GM23338 (cell line): ENCODE measurements around the gene WASF2. TPM values are rescaled to one million over a fixed set of nuclear protein-coding genes. Genes with fewer than 3 reads are reported as not detected.
A peak's percentile ranks its signal among the peaks of the same experiment; 100 is the strongest.

ENCODE experiments used
- ATAC-seq: fragments of 200-7000 bp; cut with Tn5 transposase; 3 replicates; pipeline ENCODE4 v1.9.1; 2020
- DNase-seq: peaks from one replicate; pipeline ENCODE4 v3.0.0-alpha.2; 2015; ENCODE audit warnings: low spot score
- H2AFZ ChIP-seq: fragments of 200-600 bp; sonication (generic); 2 replicates; pipeline ENCODE4 v1.8.0; 2016; ENCODE audit warnings: antibody characterized with exemption, mild to moderate bottlenecking, moderate library complexity
- H3F3A ChIP-seq: fragments of 200-600 bp; sonication (generic); replicated peaks from 2 replicates; pipeline ENCODE4 v1.8.0; 2017; ENCODE audit warnings: antibody characterized with exemption, mixed run types, low read depth
- H3K27ac ChIP-seq: fragments of 200-600 bp; sonication (generic); 2 replicates; pipeline ENCODE4 v1.6.1; 2016; ENCODE audit warnings: low read depth
- H3K27me3 ChIP-seq: fragments of 200-600 bp; sonication (generic); 2 replicates; pipeline ENCODE4 v1.8.0; 2016; ENCODE audit warnings: mild to moderate bottlenecking, mixed run types, moderate library complexity; ENCODE audit not compliant: insufficient read depth
- H3K36me3 ChIP-seq: fragments of 200-600 bp; sonication (generic); 2 replicates; pipeline ENCODE4 v1.8.0; 2016; ENCODE audit warnings: mild to moderate bottlenecking; ENCODE audit not compliant: insufficient read depth
- H3K4me1 ChIP-seq: fragments of 200-600 bp; sonication (generic); 2 replicates; pipeline ENCODE4 v1.8.0; 2016; ENCODE audit warnings: mild to moderate bottlenecking, moderate library complexity; ENCODE audit not compliant: insufficient read depth
- H3K4me2 ChIP-seq: fragments of 200-600 bp; sonication (generic); 2 replicates; pipeline ENCODE4 v1.7.1; 2017; ENCODE audit warnings: mixed run types
- H3K4me3 ChIP-seq: fragments of 200-600 bp; sonication (generic); 2 replicates; pipeline ENCODE4 v1.6.1; 2016; ENCODE audit warnings: mixed run types
- H3K79me2 ChIP-seq: fragments of 200-600 bp; sonication (generic); replicated peaks from 2 replicates; pipeline ENCODE4 v1.8.0; 2017; ENCODE audit warnings: mild to moderate bottlenecking; ENCODE audit not compliant: insufficient read depth
- H3K9me2 ChIP-seq: fragments of 200-600 bp; sonication (generic); 2 replicates; pipeline ENCODE4 v1.8.0; 2017; ENCODE audit not compliant: insufficient read depth
- H4K20me1 ChIP-seq: fragments of 200-600 bp; sonication (generic); replicated peaks from 2 replicates; pipeline ENCODE4 v1.8.0; 2017; ENCODE audit warnings: mild to moderate bottlenecking; ENCODE audit not compliant: insufficient read depth
- H3K27ac Mint-ChIP-seq: 2 replicates; pipeline ENCODE4 v1.8.0; 2020; ENCODE audit warnings: inconsistent platforms, mild to moderate bottlenecking, moderate library complexity, mixed read lengths
- H3K27me3 Mint-ChIP-seq: 3 replicates; pipeline ENCODE4 v1.8.0; 2022; ENCODE audit warnings: low read depth, mild to moderate bottlenecking, moderate library complexity, mixed read lengths, inconsistent platforms; ENCODE audit not compliant: insufficient read depth, poor library complexity
- H3K36me3 Mint-ChIP-seq: 3 replicates; pipeline ENCODE4 v1.8.0; 2021; ENCODE audit warnings: low read depth, mild to moderate bottlenecking, inconsistent platforms, moderate library complexity, mixed read lengths
- H3K4me1 Mint-ChIP-seq: 3 replicates; pipeline ENCODE4 v1.8.0; 2020; ENCODE audit warnings: mild to moderate bottlenecking, inconsistent platforms, mixed read lengths
- H3K4me3 Mint-ChIP-seq: 3 replicates; pipeline ENCODE4 v1.8.0; 2021; ENCODE audit warnings: moderate library complexity, mild to moderate bottlenecking, inconsistent platforms, mixed read lengths
- H3K9me3 Mint-ChIP-seq: 3 replicates; pipeline ENCODE4 v1.8.0; 2020; ENCODE audit warnings: moderate library complexity, mild to moderate bottlenecking, inconsistent platforms, mixed read lengths
- CREB1 ChIP-seq: fragments of 250-450 bp; sonication (Bioruptor Pico); IDR thresholded peaks from 2 replicates; pipeline ENCODE4 v1.5.0; 2020; ENCODE audit warnings: low read depth, mild to moderate bottlenecking, moderate library complexity
- CTCF ChIP-seq, 2 experiments: fragments of 200-600 bp in 1 of 2; sonication (generic) in 1 of 2; conservative IDR thresholded peaks; 2 replicates each; pipeline versions ENCODE4 v1.5.1 to v1.6.1; 2016 to 2017; ENCODE audit warnings: antibody characterized with exemption in 2 of 2, low read depth in 2 of 2, mild to moderate bottlenecking in 2 of 2, moderate library complexity in 1 of 2
- ETS1 ChIP-seq: IDR thresholded peaks from 2 replicates; pipeline ENCODE4 v1.6.1; 2016; ENCODE audit warnings: antibody characterized with exemption
- EZH2 ChIP-seq: fragments of 200-600 bp; sonication (generic); IDR thresholded peaks from one replicate; pipeline ENCODE4 v1.8.0; 2017; ENCODE audit warnings: antibody characterized with exemption, mild to moderate bottlenecking, low read depth; ENCODE audit not compliant: unreplicated experiment
- EZH2phosphoT487 ChIP-seq: fragments of 200-600 bp; sonication (generic); IDR thresholded peaks from one replicate; pipeline ENCODE4 v1.8.1; 2018; ENCODE audit warnings: antibody characterized with exemption; ENCODE audit not compliant: unreplicated experiment
- JUNB ChIP-seq: IDR thresholded peaks from one replicate; pipeline ENCODE4 v1.6.1; 2016; ENCODE audit warnings: antibody characterized with exemption; ENCODE audit not compliant: unreplicated experiment
- NANOG ChIP-seq: IDR thresholded peaks from 2 replicates; pipeline ENCODE4 v1.6.1; 2016; ENCODE audit warnings: antibody characterized with exemption, borderline replicate concordance
- POLR2AphosphoS5 ChIP-seq: IDR thresholded peaks from 2 replicates; pipeline ENCODE4 v1.6.1; 2016; ENCODE audit warnings: antibody characterized with exemption, low read depth
- STAT1 ChIP-seq: IDR thresholded peaks from one replicate; pipeline ENCODE4 v1.6.1; 2016; ENCODE audit warnings: antibody characterized with exemption; ENCODE audit not compliant: unreplicated experiment
- ZNF114 ChIP-seq: fragments of 250-450 bp; sonication (Bioruptor Pico); IDR thresholded peaks from 2 replicates; pipeline ENCODE4 v1.5.0; 2020; ENCODE audit warnings: mild to moderate bottlenecking, moderate library complexity
- ZNF331 ChIP-seq: fragments of 250-450 bp; sonication (Bioruptor Pico); IDR thresholded peaks from 2 replicates; pipeline ENCODE4 v1.5.0; 2020; ENCODE audit warnings: low read depth, mild to moderate bottlenecking, moderate library complexity
- polyA plus RNA-seq: library from polyadenylated mRNA; unstranded; fragments of >200 nt; fragmentation: Nextera tagmentation; extraction: Ambion mirVana; gene quantifications from 2 replicates; pipeline ENCODE4 v1.2.1, GENCODE V29; 2016
- total RNA-seq: library from RNA; depleted of rRNA; stranded (reverse); fragments of >200 nt; shearing (Covaris generic); gene quantifications from 2 replicates; pipeline ENCODE4 v1.2.3, GENCODE V29; 2014
- TF ChIP-seq, protein P1 (sequence below): IDR thresholded peaks from one replicate; pipeline ENCODE4 v1.6.1; 2018; ENCODE audit warnings: antibody characterized with exemption; ENCODE audit not compliant: unreplicated experiment
- TF ChIP-seq, protein P2 (sequence below): fragments of 250-450 bp; sonication (Bioruptor Pico); IDR thresholded peaks from 2 replicates; pipeline ENCODE4 v1.5.0; 2020; ENCODE audit warnings: mild to moderate bottlenecking, moderate library complexity

Gene WASF2
- total and polyA plus RNA-seq, 2 experiments from 2014 or later = 40.9 to 95.6 TPM

DNA sequence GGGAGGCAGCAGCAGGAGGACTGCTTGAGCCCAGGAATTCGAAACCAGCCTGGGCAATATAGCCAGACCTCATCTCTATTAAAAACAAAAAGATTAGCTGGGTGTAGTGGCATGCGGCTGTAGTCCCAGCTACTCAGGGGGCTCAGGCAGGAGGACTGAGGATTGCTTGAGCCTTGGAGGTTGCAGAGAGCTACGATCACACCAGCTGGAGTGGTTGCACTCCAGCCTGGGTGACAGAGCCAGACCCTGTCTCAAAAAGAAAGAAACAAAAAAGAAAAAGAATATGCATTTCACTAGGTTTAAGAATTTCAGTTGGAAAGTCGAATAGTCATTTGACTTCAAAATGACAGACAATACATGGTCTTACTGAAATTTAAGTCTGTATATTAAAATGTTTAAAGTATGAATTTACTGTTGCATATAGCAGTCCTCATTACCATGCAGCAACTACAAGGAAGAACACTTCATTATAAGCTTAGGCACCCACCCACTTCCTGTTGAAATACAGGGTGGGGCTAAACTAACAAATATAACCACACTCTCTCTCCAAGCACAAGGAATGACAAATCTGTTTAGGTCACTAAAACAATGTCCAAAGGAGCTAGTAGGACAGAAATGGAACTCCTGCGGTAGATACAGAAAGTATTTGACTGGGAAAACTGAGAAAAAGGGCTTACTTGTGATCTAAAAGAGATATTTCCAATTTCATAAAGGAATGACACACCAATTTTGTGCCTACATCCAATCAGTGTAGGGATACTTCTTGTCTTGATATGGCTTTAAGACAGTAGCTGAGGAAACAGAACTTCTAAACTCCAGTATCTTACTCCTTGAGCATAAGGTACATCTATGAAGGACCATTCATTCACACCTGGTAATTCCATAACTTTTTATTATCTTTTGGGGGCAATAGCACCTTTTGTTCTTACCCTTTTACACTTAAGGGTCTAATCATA is 53.5 kb downstream of the WASF2 start:
- Histone ChIP-seq H3K4me1 (peaks cover 36% of the 10 kb centered on the region), H3K4me2 (peak overlapping the region; percentile 35), H4K20me1 (no peaks in the 10 kb centered on the region; the same call in none of the 2 replicates), H3K79me2 (peaks cover 77% of the 10 kb centered on the region), H3K27ac (peak overlapping the region; percentile 3; the same call in 1 of the 2 replicates), H3K9me2 (no peaks in the 10 kb centered on the region), H3F3A (0 out of 2 replicates have a peak, but pooled peaks cover 3% of the 10 kb centered on the region), H3K4me3 (no peak overlapping the region), H2AFZ (no peak overlapping the region), H3K36me3 (no peaks in the 10 kb centered on the region), H3K27me3 (no peaks in the 10 kb centered on the region)
- ATAC-seq (peak; percentile 48), DNase-seq (no peak)
- Mint-ChIP-seq H3K4me3 (no peak overlapping the region), H3K36me3 (no peaks in the 10 kb centered on the region), H3K27ac (peak overlapping the region; percentile 89), H3K4me1 (peaks cover 50% of the 10 kb centered on the region), H3K27me3 (no peaks in the 10 kb centered on the region), H3K9me3 (no peaks in the 10 kb centered on the region)
- TF ChIP-seq POLR2AphosphoS5 (no peak), STAT1 (no peak), NANOG (no peak), ZNF331 (CRISPR knock-in tag) (no peak), ZNF114 (no peak), EZH2 (no peak), CREB1 (CRISPR knock-in tag) (no peak), ETS1 (no peak), CTCF (conservative IDR thresholded peaks at IDR 0.05; ENCODE audit: low read depth in 2 of 2) (no peak), EZH2phosphoT487 (no peak), JUNB (no peak)
- TF ChIP-seq, protein P1, sequence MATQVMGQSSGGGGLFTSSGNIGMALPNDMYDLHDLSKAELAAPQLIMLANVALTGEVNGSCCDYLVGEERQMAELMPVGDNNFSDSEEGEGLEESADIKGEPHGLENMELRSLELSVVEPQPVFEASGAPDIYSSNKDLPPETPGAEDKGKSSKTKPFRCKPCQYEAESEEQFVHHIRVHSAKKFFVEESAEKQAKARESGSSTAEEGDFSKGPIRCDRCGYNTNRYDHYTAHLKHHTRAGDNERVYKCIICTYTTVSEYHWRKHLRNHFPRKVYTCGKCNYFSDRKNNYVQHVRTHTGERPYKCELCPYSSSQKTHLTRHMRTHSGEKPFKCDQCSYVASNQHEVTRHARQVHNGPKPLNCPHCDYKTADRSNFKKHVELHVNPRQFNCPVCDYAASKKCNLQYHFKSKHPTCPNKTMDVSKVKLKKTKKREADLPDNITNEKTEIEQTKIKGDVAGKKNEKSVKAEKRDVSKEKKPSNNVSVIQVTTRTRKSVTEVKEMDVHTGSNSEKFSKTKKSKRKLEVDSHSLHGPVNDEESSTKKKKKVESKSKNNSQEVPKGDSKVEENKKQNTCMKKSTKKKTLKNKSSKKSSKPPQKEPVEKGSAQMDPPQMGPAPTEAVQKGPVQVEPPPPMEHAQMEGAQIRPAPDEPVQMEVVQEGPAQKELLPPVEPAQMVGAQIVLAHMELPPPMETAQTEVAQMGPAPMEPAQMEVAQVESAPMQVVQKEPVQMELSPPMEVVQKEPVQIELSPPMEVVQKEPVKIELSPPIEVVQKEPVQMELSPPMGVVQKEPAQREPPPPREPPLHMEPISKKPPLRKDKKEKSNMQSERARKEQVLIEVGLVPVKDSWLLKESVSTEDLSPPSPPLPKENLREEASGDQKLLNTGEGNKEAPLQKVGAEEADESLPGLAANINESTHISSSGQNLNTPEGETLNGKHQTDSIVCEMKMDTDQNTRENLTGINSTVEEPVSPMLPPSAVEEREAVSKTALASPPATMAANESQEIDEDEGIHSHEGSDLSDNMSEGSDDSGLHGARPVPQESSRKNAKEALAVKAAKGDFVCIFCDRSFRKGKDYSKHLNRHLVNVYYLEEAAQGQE = no peak
- TF ChIP-seq, protein P2, sequence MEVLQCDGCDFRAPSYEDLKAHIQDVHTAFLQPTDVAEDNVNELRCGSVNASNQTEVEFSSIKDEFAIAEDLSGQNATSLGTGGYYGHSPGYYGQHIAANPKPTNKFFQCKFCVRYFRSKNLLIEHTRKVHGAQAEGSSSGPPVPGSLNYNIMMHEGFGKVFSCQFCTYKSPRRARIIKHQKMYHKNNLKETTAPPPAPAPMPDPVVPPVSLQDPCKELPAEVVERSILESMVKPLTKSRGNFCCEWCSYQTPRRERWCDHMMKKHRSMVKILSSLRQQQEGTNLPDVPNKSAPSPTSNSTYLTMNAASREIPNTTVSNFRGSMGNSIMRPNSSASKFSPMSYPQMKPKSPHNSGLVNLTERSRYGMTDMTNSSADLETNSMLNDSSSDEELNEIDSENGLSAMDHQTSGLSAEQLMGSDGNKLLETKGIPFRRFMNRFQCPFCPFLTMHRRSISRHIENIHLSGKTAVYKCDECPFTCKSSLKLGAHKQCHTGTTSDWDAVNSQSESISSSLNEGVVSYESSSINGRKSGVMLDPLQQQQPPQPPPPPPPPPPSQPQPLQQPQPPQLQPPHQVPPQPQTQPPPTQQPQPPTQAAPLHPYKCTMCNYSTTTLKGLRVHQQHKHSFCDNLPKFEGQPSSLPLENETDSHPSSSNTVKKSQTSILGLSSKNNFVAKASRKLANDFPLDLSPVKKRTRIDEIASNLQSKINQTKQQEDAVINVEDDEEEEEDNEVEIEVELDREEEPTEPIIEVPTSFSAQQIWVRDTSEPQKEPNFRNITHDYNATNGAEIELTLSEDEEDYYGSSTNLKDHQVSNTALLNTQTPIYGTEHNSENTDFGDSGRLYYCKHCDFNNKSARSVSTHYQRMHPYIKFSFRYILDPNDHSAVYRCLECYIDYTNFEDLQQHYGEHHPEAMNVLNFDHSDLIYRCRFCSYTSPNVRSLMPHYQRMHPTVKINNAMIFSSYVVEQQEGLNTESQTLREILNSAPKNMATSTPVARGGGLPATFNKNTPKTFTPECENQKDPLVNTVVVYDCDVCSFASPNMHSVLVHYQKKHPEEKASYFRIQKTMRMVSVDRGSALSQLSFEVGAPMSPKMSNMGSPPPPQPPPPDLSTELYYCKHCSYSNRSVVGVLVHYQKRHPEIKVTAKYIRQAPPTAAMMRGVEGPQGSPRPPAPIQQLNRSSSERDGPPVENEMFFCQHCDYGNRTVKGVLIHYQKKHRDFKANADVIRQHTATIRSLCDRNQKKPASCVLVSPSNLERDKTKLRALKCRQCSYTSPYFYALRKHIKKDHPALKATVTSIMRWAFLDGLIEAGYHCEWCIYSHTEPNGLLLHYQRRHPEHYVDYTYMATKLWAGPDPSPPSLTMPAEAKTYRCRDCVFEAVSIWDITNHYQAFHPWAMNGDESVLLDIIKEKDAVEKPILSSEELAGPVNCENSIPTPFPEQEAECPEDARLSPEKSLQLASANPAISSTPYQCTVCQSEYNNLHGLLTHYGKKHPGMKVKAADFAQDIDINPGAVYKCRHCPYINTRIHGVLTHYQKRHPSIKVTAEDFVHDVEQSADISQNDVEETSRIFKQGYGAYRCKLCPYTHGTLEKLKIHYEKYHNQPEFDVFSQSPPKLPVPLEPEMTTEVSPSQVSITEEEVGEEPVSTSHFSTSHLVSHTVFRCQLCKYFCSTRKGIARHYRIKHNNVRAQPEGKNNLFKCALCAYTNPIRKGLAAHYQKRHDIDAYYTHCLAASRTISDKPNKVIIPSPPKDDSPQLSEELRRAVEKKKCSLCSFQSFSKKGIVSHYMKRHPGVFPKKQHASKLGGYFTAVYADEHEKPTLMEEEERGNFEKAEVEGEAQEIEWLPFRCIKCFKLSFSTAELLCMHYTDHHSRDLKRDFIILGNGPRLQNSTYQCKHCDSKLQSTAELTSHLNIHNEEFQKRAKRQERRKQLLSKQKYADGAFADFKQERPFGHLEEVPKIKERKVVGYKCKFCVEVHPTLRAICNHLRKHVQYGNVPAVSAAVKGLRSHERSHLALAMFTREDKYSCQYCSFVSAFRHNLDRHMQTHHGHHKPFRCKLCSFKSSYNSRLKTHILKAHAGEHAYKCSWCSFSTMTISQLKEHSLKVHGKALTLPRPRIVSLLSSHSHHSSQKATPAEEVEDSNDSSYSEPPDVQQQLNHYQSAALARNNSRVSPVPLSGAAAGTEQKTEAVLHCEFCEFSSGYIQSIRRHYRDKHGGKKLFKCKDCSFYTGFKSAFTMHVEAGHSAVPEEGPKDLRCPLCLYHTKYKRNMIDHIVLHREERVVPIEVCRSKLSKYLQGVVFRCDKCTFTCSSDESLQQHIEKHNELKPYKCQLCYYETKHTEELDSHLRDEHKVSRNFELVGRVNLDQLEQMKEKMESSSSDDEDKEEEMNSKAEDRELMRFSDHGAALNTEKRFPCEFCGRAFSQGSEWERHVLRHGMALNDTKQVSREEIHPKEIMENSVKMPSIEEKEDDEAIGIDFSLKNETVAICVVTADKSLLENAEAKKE (CRISPR knock-in tag) = no peak
